Large intestine (tissue), 3 donors: ENCODE data around the gene NACC1. TPM values are rescaled to one million over a fixed set of nuclear protein-coding genes. Genes with fewer than 3 reads are reported as not detected.
A peak's percentile ranks its signal among the peaks of the same experiment; 100 is the strongest.

Experiments used
- DNase-seq, 2 donors: peaks; one replicate each; pipeline versions ENCODE4 v3.0.0 to v3.0.0-alpha.2; 2013
- H3K27ac ChIP-seq: one replicate; pipeline ENCODE4 v1.5.1; 2013; ENCODE audit warnings: low read length
- H3K27me3 ChIP-seq: 2 replicates; pipeline ENCODE4 v1.6.1; 2013; ENCODE audit warnings: low read length; ENCODE audit not compliant: control insufficient read depth, insufficient read depth
- H3K36me3 ChIP-seq: 2 replicates; pipeline ENCODE4 v1.6.1; 2013; ENCODE audit warnings: low read length; ENCODE audit not compliant: control insufficient read depth, insufficient read depth
- H3K4me1 ChIP-seq: one replicate; pipeline ENCODE4 v1.6.1; 2013; ENCODE audit warnings: low read length; ENCODE audit not compliant: control insufficient read depth, insufficient read depth
- H3K4me3 ChIP-seq: one replicate; pipeline ENCODE4 v1.5.1; 2013; ENCODE audit warnings: low read length
- H3K9me3 ChIP-seq: one replicate; pipeline ENCODE4 v1.6.1; 2013; ENCODE audit warnings: mild to moderate bottlenecking, low read depth, low read length, moderate library complexity; ENCODE audit not compliant: control insufficient read depth
- WGBS: methylation state at CpG from one replicate; pipeline ENCODE4 v1.1.5; 2013; ENCODE audit warnings: low lambda C conversion rate; ENCODE audit not compliant: insufficient coverage; 5-methylcytosine and 5-hydroxymethylcytosine counted together
- polyA plus RNA-seq: library from polyadenylated mRNA; unstranded; fragments of 120-200 nt; gene quantifications from one replicate; pipeline ENCODE4 v1.2.1, GENCODE V29; 2013

Gene NACC1
- polyA plus RNA-seq, 1 donor: 19.4 TPM

- Histone ChIP-seq H3K4me3 (peak overlapping the region; percentile 96), H3K9me3 (no peaks in the 10 kb centered on the region), H3K4me1 (peaks cover 14% of the 10 kb centered on the region), H3K27me3 (no peaks in the 10 kb centered on the region), H3K27ac (peak overlapping the region; percentile 100), H3K36me3 (peaks cover 2% of the 10 kb centered on the region)
- DNase-seq: peak; percentile 90 to 95
- no CpG with 5 or more reads among the region's 24 CpGs for WGBS
Observed at GRCh38 chr19:13154911-13155471, 36.9 kb downstream of the NACC1 start.

- Histone ChIP-seq H3K27ac (peak overlapping the region; percentile 100), H3K9me3 (no peaks in the 10 kb centered on the region), H3K4me1 (peaks cover 14% of the 10 kb centered on the region), H3K4me3 (peak overlapping the region; percentile 96), H3K36me3 (peaks cover 2% of the 10 kb centered on the region), H3K27me3 (no peaks in the 10 kb centered on the region)
- peak; percentile 76 to 92 for DNase-seq
- WGBS: no CpG with 5 or more reads among the region's 55 CpGs
Observed at GRCh38 chr19:13155472-13156359, 37.7 kb downstream of the NACC1 start.

- peaks cover 45% of the 10 kb centered on the region for H3K4me1 ChIP-seq
- DNase-seq: no peak
- H3K27ac ChIP-seq: no peak overlapping the region
- H3K4me3 ChIP-seq: no peak overlapping the region
- H3K27me3 ChIP-seq: no peaks in the 10 kb centered on the region
- H3K9me3 ChIP-seq: no peaks in the 10 kb centered on the region
- WGBS: 100% methylated on average over 1 of the region's 3 CpGs
- H3K36me3 ChIP-seq: no peaks in the 10 kb centered on the region
Observed at GRCh38 chr19:13159713-13160112, 41.6 kb downstream of the NACC1 start.

GRCh38 chr19:13160557-13160956 lies 42.5 kb downstream of the NACC1 start:
- H3K4me1 ChIP-seq: peaks cover 48% of the 10 kb centered on the region
- peak in 1 of 2 donors; percentile 72 for DNase-seq

GRCh38 chr19:13162724-13163608 lies 44.9 kb downstream of the NACC1 start:
- Histone ChIP-seq H3K27me3 (no peaks in the 10 kb centered on the region), H3K36me3 (no peaks in the 10 kb centered on the region), H3K4me3 (peak overlapping the region; percentile 36), H3K9me3 (no peaks in the 10 kb centered on the region), H3K4me1 (peaks cover 50% of the 10 kb centered on the region), H3K27ac (peak overlapping the region; percentile 100)
- no CpG with 5 or more reads among the region's 58 CpGs for WGBS
- peak; percentile 99 to 100 for DNase-seq

More at GRCh38 chr19:13160557-13160956, 42.5 kb downstream of the NACC1 start:
- no CpG with 5 or more reads among the region's 1 CpG for WGBS
- Histone ChIP-seq H3K36me3 (no peaks in the 10 kb centered on the region), H3K9me3 (no peaks in the 10 kb centered on the region), H3K4me3 (no peak overlapping the region), H3K27me3 (no peaks in the 10 kb centered on the region), H3K27ac (peak overlapping the region; percentile 30)

GRCh38 chr19:13163609-13164342 lies 45.7 kb downstream of the NACC1 start:
- no CpG with 5 or more reads among the region's 20 CpGs for WGBS
- Histone ChIP-seq H3K4me1 (peaks cover 53% of the 10 kb centered on the region), H3K9me3 (no peaks in the 10 kb centered on the region), H3K27me3 (no peaks in the 10 kb centered on the region), H3K36me3 (no peaks in the 10 kb centered on the region), H3K4me3 (peak overlapping the region; percentile 36), H3K27ac (peak overlapping the region; percentile 100)
- DNase-seq: peak; percentile 83 to 91

- H3K36me3 ChIP-seq: no peaks in the 10 kb centered on the region
- peak overlapping the region; percentile 100 for H3K27ac ChIP-seq
- peak overlapping the region; percentile 36 for H3K4me3 ChIP-seq
- DNase-seq: peak; percentile 88 to 93
- no peaks in the 10 kb centered on the region for H3K27me3 ChIP-seq
- H3K4me1 ChIP-seq: peaks cover 60% of the 10 kb centered on the region
- no CpG with 5 or more reads among the region's 19 CpGs for WGBS
- no peaks in the 10 kb centered on the region for H3K9me3 ChIP-seq
Observed at GRCh38 chr19:13164343-13165161, 46.5 kb downstream of the NACC1 start.

GRCh38 chr19:13165162-13165997 lies 47.3 kb downstream of the NACC1 start:
- no CpG with 5 or more reads among the region's 19 CpGs for WGBS
- peak in 1 of 2 donors; percentile 60 for DNase-seq
- Histone ChIP-seq H3K27me3 (no peaks in the 10 kb centered on the region), H3K9me3 (no peaks in the 10 kb centered on the region), H3K36me3 (no peaks in the 10 kb centered on the region), H3K4me3 (no peak overlapping the region), H3K4me1 (peaks cover 68% of the 10 kb centered on the region), H3K27ac (peak overlapping the region; percentile 100)
